ENCODE data around the gene RNGTT. TPM values are rescaled to one million over a fixed set of nuclear protein-coding genes. Genes with fewer than 3 reads are reported as not detected.

Gene RNGTT
- total and polyA plus RNA-seq, 8 donors = 1.8 to 31.6 (median 5.8) TPM

GRCh38 chr6:88653936-88654335, 309.5 kb downstream of the RNGTT start:
- H3K36me3 ChIP-seq = peaks cover 0 to 12% (median 0%) of the 10 kb centered on the region in 4 donors
- WGBS, 5 donors = 70 to 78% (median 77%) methylated on average over 4 of the region's 4 CpGs
- no peak for DNase-seq
- no peak overlapping the region for H3K27ac ChIP-seq
- no peaks in the 10 kb centered on the region for H3K4me1 ChIP-seq
- peaks cover 0 to 22% (median 10%) of the 10 kb centered on the region in 4 donors for H3K9me3 ChIP-seq
- H3K27me3 ChIP-seq = no peaks in the 10 kb centered on the region
- H3K4me3 ChIP-seq = no peak overlapping the region
- TF ChIP-seq POLR2A (IDR thresholded peaks at IDR 0.05) (no peak), CTCF (IDR thresholded peaks at IDR 0.05) (no peak), EP300 (IDR thresholded peaks at IDR 0.05) (no peak), POLR2AphosphoS5 (IDR thresholded peaks at IDR 0.05) (no peak)
- intact Hi-C loops (cut with DNase I; ENCODE audit: low total_unique reads) = no loop called here

GRCh38 chr6:88651400-88651799, 312.0 kb downstream of the RNGTT start:
- intact Hi-C loops (cut with DNase I; ENCODE audit: low total_unique reads) = no loop called here
- Histone ChIP-seq H3K36me3 (no peaks in the 10 kb centered on the region), H3K4me1 (no peaks in the 10 kb centered on the region), H3K9me3 (no peaks in the 10 kb centered on the region), H3K27me3 (no peaks in the 10 kb centered on the region), H3K27ac (no peak overlapping the region), H3K4me3 (no peak overlapping the region)
- no peak for DNase-seq
- no peak for TF ChIP-seq EP300 (IDR thresholded peaks at IDR 0.05)
- no peak for TF ChIP-seq POLR2A (IDR thresholded peaks at IDR 0.05)
- no peak for TF ChIP-seq CTCF (IDR thresholded peaks at IDR 0.05)
- no peak for TF ChIP-seq POLR2AphosphoS5 (IDR thresholded peaks at IDR 0.05)

- Histone ChIP-seq H3K27me3 (no peaks in the 10 kb centered on the region), H3K4me1 (no peaks in the 10 kb centered on the region), H3K4me3 (no peak overlapping the region), H3K27ac (no peak overlapping the region), H3K9me3 (no peaks in the 10 kb centered on the region), H3K36me3 (no peaks in the 10 kb centered on the region)
- TF ChIP-seq EP300 (IDR thresholded peaks at IDR 0.05) = no peak
- TF ChIP-seq POLR2AphosphoS5 (IDR thresholded peaks at IDR 0.05) = no peak
- TF ChIP-seq CTCF (IDR thresholded peaks at IDR 0.05) = no peak
- no peak for TF ChIP-seq POLR2A (IDR thresholded peaks at IDR 0.05)
- intact Hi-C loops (cut with DNase I; ENCODE audit: low total_unique reads) = no loop called here
- DNase-seq = no peak
- 61 to 90% (median 87%) methylated on average over 1 of the region's 1 CpG for WGBS, 5 donors
These were observed 312.4 kb downstream of the RNGTT start for GRCh38 chr6:88650979-88651378.

- TF ChIP-seq POLR2AphosphoS5 (IDR thresholded peaks at IDR 0.05) (no peak), EP300 (IDR thresholded peaks at IDR 0.05) (no peak), CTCF (IDR thresholded peaks at IDR 0.05) (no peak), POLR2A (IDR thresholded peaks at IDR 0.05) (no peak)
- no peak for DNase-seq
- Histone ChIP-seq H3K4me3 (no peak overlapping the region), H3K9me3 (no peaks in the 10 kb centered on the region), H3K4me1 (no peaks in the 10 kb centered on the region), H3K27ac (no peak overlapping the region), H3K27me3 (no peaks in the 10 kb centered on the region), H3K36me3 (no peaks in the 10 kb centered on the region)
- intact Hi-C loops (cut with DNase I; ENCODE audit: low total_unique reads) = no loop called here
- WGBS, 5 donors = 72 to 86% (median 80%) methylated on average over 5 of the region's 5 CpGs
These were observed 313.3 kb downstream of the RNGTT start for GRCh38 chr6:88650029-88650619.
